CD14-positive monocyte (primary cell): Measurements from ENCODE around the gene DCAF12. TPM values are rescaled to one million over a fixed set of nuclear protein-coding genes. Genes with fewer than 3 reads are reported as not detected.

Source experiments
- DNase-seq, 3 donors: peaks; one replicate each; pipeline ENCODE4 v3.0.0-alpha.2; 2011 to 2022
- H2AFZ ChIP-seq: 2 replicates; pipeline ENCODE4 v1.6.0; 2012; ENCODE audit warnings: mild to moderate bottlenecking, low read depth, low read length, inconsistent platforms; ENCODE audit not compliant: insufficient read depth, poor library complexity, severe bottlenecking
- H3K27ac ChIP-seq, 2 donors: 1 replicate in 1 of 2; 2 replicates in 1 of 2; pipeline ENCODE4 v1.5.1; 2012 to 2013; ENCODE audit warnings: low read length in 2 of 2, control low read depth in 1 of 2, inconsistent platforms in 1 of 2, low read depth in 1 of 2, mild to moderate bottlenecking in 1 of 2
- H3K27me3 ChIP-seq, 2 donors: one replicate each; pipeline versions ENCODE4 v1.6.0 to v1.6.1; 2011 to 2013; ENCODE audit warnings: low read length in 2 of 2; ENCODE audit not compliant: control insufficient read depth in 2 of 2, insufficient read depth in 2 of 2
- H3K36me3 ChIP-seq, 2 donors: replicated peaks in 1 of 2; 1 replicate in 1 of 2; 2 replicates in 1 of 2; pipeline versions ENCODE4 v1.5.1 to v1.6.1; 2012 to 2013; ENCODE audit warnings: low read length in 2 of 2, control low read depth in 1 of 2, inconsistent platforms in 1 of 2, mild to moderate bottlenecking in 1 of 2; ENCODE audit not compliant: insufficient read depth in 2 of 2, control insufficient read depth in 1 of 2
- H3K4me1 ChIP-seq, 2 donors: 1 replicate in 1 of 2; 2 replicates in 1 of 2; pipeline versions ENCODE4 v1.5.1 to v1.6.1; 2012 to 2013; ENCODE audit warnings: low read length in 2 of 2, control low read depth in 1 of 2, inconsistent platforms in 1 of 2, mild to moderate bottlenecking in 1 of 2, moderate library complexity in 1 of 2; ENCODE audit not compliant: insufficient read depth in 2 of 2, control insufficient read depth in 1 of 2
- H3K4me2 ChIP-seq: replicated peaks from 2 replicates; pipeline ENCODE3; 2012; ENCODE audit warnings: low read length, moderate library complexity, mild to moderate bottlenecking; ENCODE audit not compliant: poor library complexity, severe bottlenecking; ENCODE audit errors: extremely low read depth
- H3K4me3 ChIP-seq, 3 experiments: fragments of 200-600 bp in 1 of 3; sonication (generic) in 1 of 3; replicated peaks in 1 of 3; 1 replicate in 2 of 3; 2 replicates in 1 of 3; pipeline ENCODE4 v1.5.1; 2011 to 2013; ENCODE audit warnings: low read length in 3 of 3, mild to moderate bottlenecking in 3 of 3, control low read depth in 2 of 3, low read depth in 2 of 3, inconsistent platforms in 1 of 3, moderate library complexity in 1 of 3
- H3K79me2 ChIP-seq: 2 replicates; pipeline ENCODE4 v1.6.0; 2012; ENCODE audit warnings: mild to moderate bottlenecking, control low read depth, inconsistent platforms, low read length, moderate library complexity; ENCODE audit not compliant: insufficient read depth
- H3K9ac ChIP-seq: 2 replicates; pipeline ENCODE4 v1.6.0; 2017; ENCODE audit warnings: low read length, mild to moderate bottlenecking; ENCODE audit not compliant: insufficient read depth, poor library complexity, severe bottlenecking
- H3K9me3 ChIP-seq, 2 donors: replicated peaks in 1 of 2; 1 replicate in 1 of 2; 2 replicates in 1 of 2; pipeline versions ENCODE4 v1.5.1 to v1.6.1; 2012 to 2013; ENCODE audit warnings: low read length in 2 of 2, control low read depth in 1 of 2; ENCODE audit not compliant: control insufficient read depth in 1 of 2, insufficient read depth in 1 of 2
- H4K20me1 ChIP-seq: 2 replicates; pipeline ENCODE4 v1.6.0; 2012; ENCODE audit warnings: mild to moderate bottlenecking, low read length, control low read depth, moderate library complexity; ENCODE audit not compliant: insufficient read depth
- H3K27ac Mint-ChIP-seq, 7 donors: one replicate each; pipeline ENCODE4 v1.8.0; 2020; ENCODE audit warnings: mild to moderate bottlenecking in 7 of 7, mixed read lengths in 7 of 7, moderate library complexity in 6 of 7, inconsistent platforms in 2 of 7
- H3K27me3 Mint-ChIP-seq, 3 donors: one replicate each; pipeline ENCODE4 v1.8.0; 2021 to 2022; ENCODE audit warnings: low read depth in 3 of 3, mild to moderate bottlenecking in 3 of 3, mixed read lengths in 3 of 3, moderate library complexity in 3 of 3, inconsistent platforms in 1 of 3
- H3K36me3 Mint-ChIP-seq, 2 donors: one replicate each; pipeline ENCODE4 v1.8.0; 2020; ENCODE audit warnings: mixed read lengths in 2 of 2, inconsistent platforms in 1 of 2, mild to moderate bottlenecking in 1 of 2
- H3K4me1 Mint-ChIP-seq: one replicate; pipeline ENCODE4 v1.8.0; 2020; ENCODE audit warnings: mild to moderate bottlenecking, mixed read lengths
- H3K4me3 Mint-ChIP-seq, 2 donors: one replicate each; pipeline ENCODE4 v1.8.0; 2020; ENCODE audit warnings: mild to moderate bottlenecking in 2 of 2, mixed read lengths in 2 of 2, moderate library complexity in 1 of 2
- H3K9me3 Mint-ChIP-seq, 7 donors: one replicate each; pipeline ENCODE4 v1.8.0; 2020 to 2022; ENCODE audit warnings: mixed read lengths in 7 of 7, mild to moderate bottlenecking in 6 of 7, moderate library complexity in 6 of 7, inconsistent platforms in 2 of 7
- CTCF ChIP-seq: fragments of 200-600 bp; IDR thresholded peaks from one replicate; pipeline ENCODE4 v1.8.0; 2022; ENCODE audit warnings: antibody characterized with exemption, mild to moderate bottlenecking
- WGBS: methylation state at CpG from one replicate; pipeline ENCODE4 v1.1.5; 2013; ENCODE audit warnings: missing lambda C conversion rate; ENCODE audit not compliant: insufficient coverage; 5-methylcytosine and 5-hydroxymethylcytosine counted together
- intact Hi-C, 2 donors: fragments of 100-400 bp; cut with micrococcal nuclease; formaldehyde crosslinking; loops; one replicate each; pipeline versions ENCODE4 v1.15.0 to v1.15.1; 2023
- polyA plus RNA-seq, 3 donors: library from polyadenylated mRNA; depleted of rRNA in 1 of 3; unstranded in 2 of 3; stranded (reverse) in 1 of 3; fragments of 300-500 nt in 2 of 3; fragments of >200 nt in 1 of 3; fragmentation: Illumina TruSeq in 2 of 3; gene quantifications; 1 replicate in 2 of 3; 2 replicates in 1 of 3; pipeline ENCODE4 v1.2.3, GENCODE V29; 2012 to 2021

DCAF12 gene
- polyA plus RNA-seq, 3 donors = 14.6 to 35.5 (median 22.4) TPM

DNA sequence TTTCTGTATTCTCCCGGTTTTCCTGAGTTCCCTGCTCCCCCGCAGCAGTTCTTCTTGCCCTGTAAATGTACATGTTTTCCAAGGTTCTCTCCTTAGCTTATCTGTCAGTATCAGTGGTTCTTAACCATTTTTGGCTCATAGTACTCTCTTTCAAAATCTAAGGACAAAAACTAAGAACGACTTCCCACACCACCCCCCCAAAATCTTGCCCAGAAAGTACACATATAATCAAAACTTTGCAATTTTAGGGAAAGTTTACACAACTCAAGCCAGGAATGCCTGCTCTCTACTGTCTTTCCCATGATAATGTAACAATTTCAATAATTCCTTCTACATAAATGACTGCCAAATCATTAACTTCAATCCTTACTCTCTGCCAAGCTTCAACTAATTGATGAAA is 4.5 kb downstream of the DCAF12 start:
- TF ChIP-seq CTCF = no peak
- no peak for DNase-seq
- Histone ChIP-seq H3K27ac (no peak overlapping the region), H3K4me1 (peaks cover 29 to 38% of the 10 kb centered on the region in 2 donors), H3K4me3 (no peak overlapping the region), H3K79me2 (peaks cover 90% of the 10 kb centered on the region), H3K36me3 (peaks cover 37 to 63% of the 10 kb centered on the region in 2 donors), H4K20me1 (peaks cover 92% of the 10 kb centered on the region), H3K4me2 (no peak overlapping the region), H3K9ac (no peak overlapping the region), H3K9me3 (no peaks in the 10 kb centered on the region), H3K27me3 (no peaks in the 10 kb centered on the region), H2AFZ (no peak overlapping the region)
- Mint-ChIP-seq H3K4me1 (peaks cover 48% of the 10 kb centered on the region), H3K4me3 (no peak overlapping the region), H3K27me3 (no peaks in the 10 kb centered on the region), H3K27ac (peak overlapping the region in 1 of 7 donors; percentile 27), H3K9me3 (no peaks in the 10 kb centered on the region), H3K36me3 (peaks cover 43 to 63% of the 10 kb centered on the region in 2 donors)
- intact Hi-C loops = loop anchor here (10.0 kb wide), 2 partner anchors 67 to 133 kb away; no protein-coding TSS in a partner anchor
- WGBS = 89% methylated on average over 3 of the region's 3 CpGs

DNA sequence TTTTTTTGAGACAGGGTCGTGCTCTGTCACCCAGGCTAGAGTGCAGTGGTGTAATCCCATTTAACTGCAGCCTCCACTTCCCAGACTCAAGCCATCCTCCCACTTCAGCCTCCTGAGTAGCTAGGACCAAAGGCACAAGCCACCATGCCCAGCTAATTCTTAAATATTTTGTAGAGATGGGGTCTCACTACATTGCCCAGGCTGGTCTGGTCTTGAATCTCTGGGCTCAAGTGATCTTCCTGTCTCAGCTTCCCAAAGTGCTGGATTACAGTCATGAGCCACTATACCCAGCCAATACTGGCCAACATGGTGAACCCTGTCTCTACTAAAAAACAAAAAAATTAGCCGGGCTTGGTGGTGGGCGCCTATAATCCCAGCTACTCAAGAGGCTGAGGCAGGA is 6.8 kb downstream of the DCAF12 start:
- TF ChIP-seq CTCF = no peak
- peaks cover 35% of the 10 kb centered on the region for H3K4me1 Mint-ChIP-seq
- H3K36me3 ChIP-seq = peaks cover 48 to 82% of the 10 kb centered on the region in 2 donors
- intact Hi-C loops = loop anchor here (10.0 kb wide), 2 partner anchors 65 to 135 kb away; no protein-coding TSS in a partner anchor
- no peak overlapping the region for H3K4me3 Mint-ChIP-seq
- no peaks in the 10 kb centered on the region for H3K9me3 Mint-ChIP-seq
- no peaks in the 10 kb centered on the region for H3K9me3 ChIP-seq
- peaks cover 19 to 22% of the 10 kb centered on the region in 2 donors for H3K4me1 ChIP-seq
- peaks cover 99% of the 10 kb centered on the region for H4K20me1 ChIP-seq
- WGBS = no CpG with 5 or more reads among the region's 3 CpGs
- no peak overlapping the region for H2AFZ ChIP-seq
- H3K27me3 Mint-ChIP-seq = no peaks in the 10 kb centered on the region
- no peaks in the 10 kb centered on the region for H3K27me3 ChIP-seq
- H3K79me2 ChIP-seq = peaks cover 94% of the 10 kb centered on the region
- H3K4me3 ChIP-seq = no peak overlapping the region
- H3K4me2 ChIP-seq = no peak overlapping the region
- H3K27ac ChIP-seq = no peak overlapping the region
- H3K9ac ChIP-seq = no peak overlapping the region
- no peak for DNase-seq
- peak overlapping the region in 1 of 7 donors; percentile 50 for H3K27ac Mint-ChIP-seq
- peaks cover 49 to 84% of the 10 kb centered on the region in 2 donors for H3K36me3 Mint-ChIP-seq
